Parathyroid adenoma (tissue), 2 donors: ENCODE results near the gene TTC29.

Experiments used
- H2AFZ ChIP-seq: fragments of 300-600 bp; sonication (generic); one replicate; pipeline ENCODE4 v1.7.0; 2017; ENCODE audit warnings: antibody characterized with exemption, mild to moderate bottlenecking
- H3K27ac ChIP-seq: fragments of 300-600 bp; sonication (generic); one replicate; pipeline ENCODE4 v1.7.0; 2017
- H3K27me3 ChIP-seq: fragments of 300-600 bp; sonication (generic); one replicate; pipeline ENCODE4 v1.7.0; 2017; ENCODE audit warnings: low read length; ENCODE audit not compliant: control insufficient read depth, insufficient read depth
- H3K36me3 ChIP-seq: fragments of 300-600 bp; sonication (generic); one replicate; pipeline ENCODE4 v1.7.0; 2017; ENCODE audit warnings: low read length; ENCODE audit not compliant: control insufficient read depth, insufficient read depth
- H3K4me1 ChIP-seq: fragments of 300-600 bp; sonication (generic); one replicate; pipeline ENCODE4 v1.7.0; 2017; ENCODE audit warnings: control low read depth
- H3K4me2 ChIP-seq: fragments of 300-600 bp; sonication (generic); one replicate; pipeline ENCODE4 v1.7.0; 2017; ENCODE audit warnings: low read length
- H3K4me3 ChIP-seq: fragments of 300-600 bp; sonication (generic); one replicate; pipeline ENCODE4 v1.7.0; 2017; ENCODE audit warnings: low read depth, low read length
- H3K79me2 ChIP-seq: fragments of 300-600 bp; sonication (generic); one replicate; pipeline ENCODE4 v1.7.0; 2017; ENCODE audit warnings: control low read depth
- H3K9ac ChIP-seq: fragments of 300-600 bp; sonication (generic); one replicate; pipeline ENCODE4 v1.7.0; 2017; ENCODE audit warnings: mild to moderate bottlenecking
- H3K9me3 ChIP-seq: fragments of 300-600 bp; sonication (generic); one replicate; pipeline ENCODE4 v1.7.0; 2017; ENCODE audit warnings: low read length; ENCODE audit not compliant: control insufficient read depth
- TF ChIP-seq, protein P1 (sequence below): fragments of 300-600 bp; sonication (generic); IDR thresholded peaks from one replicate; pipeline ENCODE4 v1.7.0; 2017; ENCODE audit warnings: antibody characterized with exemption, mild to moderate bottlenecking
- donor health status: primary hyperparathyroidism.

The TTC29 gene

DNA sequence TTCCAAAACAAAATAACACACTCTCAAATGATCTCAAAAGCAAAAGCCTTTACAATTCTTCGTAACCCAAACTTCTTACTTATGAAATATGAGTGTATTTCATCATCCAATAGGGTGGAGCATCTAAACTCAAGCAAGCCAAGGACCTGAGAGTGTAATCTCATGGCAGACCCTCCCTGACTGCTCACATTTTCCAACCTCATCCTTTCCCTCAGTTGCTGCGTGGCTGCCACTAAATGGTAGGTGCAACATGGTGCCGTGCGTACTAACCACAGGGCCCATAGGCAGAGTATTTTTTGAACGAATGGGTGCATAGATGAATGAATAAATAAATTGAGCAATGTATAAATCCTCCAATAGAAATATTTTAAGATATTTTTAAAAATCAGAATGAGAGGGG, 45.4 kb downstream of the TTC29 start:
- Histone ChIP-seq H3K27ac (no peak overlapping the region), H3K9ac (no peak overlapping the region), H3K4me3 (no peak overlapping the region), H3K4me2 (no peak overlapping the region), H3K27me3 (no peaks in the 10 kb centered on the region), H2AFZ (no peak overlapping the region), H3K79me2 (no peaks in the 10 kb centered on the region), H3K4me1 (no peaks in the 10 kb centered on the region), H3K36me3 (no peaks in the 10 kb centered on the region), H3K9me3 (no peaks in the 10 kb centered on the region)
- TF ChIP-seq, protein P1, sequence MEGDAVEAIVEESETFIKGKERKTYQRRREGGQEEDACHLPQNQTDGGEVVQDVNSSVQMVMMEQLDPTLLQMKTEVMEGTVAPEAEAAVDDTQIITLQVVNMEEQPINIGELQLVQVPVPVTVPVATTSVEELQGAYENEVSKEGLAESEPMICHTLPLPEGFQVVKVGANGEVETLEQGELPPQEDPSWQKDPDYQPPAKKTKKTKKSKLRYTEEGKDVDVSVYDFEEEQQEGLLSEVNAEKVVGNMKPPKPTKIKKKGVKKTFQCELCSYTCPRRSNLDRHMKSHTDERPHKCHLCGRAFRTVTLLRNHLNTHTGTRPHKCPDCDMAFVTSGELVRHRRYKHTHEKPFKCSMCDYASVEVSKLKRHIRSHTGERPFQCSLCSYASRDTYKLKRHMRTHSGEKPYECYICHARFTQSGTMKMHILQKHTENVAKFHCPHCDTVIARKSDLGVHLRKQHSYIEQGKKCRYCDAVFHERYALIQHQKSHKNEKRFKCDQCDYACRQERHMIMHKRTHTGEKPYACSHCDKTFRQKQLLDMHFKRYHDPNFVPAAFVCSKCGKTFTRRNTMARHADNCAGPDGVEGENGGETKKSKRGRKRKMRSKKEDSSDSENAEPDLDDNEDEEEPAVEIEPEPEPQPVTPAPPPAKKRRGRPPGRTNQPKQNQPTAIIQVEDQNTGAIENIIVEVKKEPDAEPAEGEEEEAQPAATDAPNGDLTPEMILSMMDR: no peak

GRCh38 chr4:146890301-146890700, 55.4 kb downstream of the TTC29 start:
- Histone ChIP-seq H3K27ac (no peak overlapping the region), H3K4me2 (no peak overlapping the region), H3K9me3 (no peaks in the 10 kb centered on the region), H3K9ac (no peak overlapping the region), H3K4me3 (no peak overlapping the region), H3K79me2 (no peaks in the 10 kb centered on the region), H3K36me3 (no peaks in the 10 kb centered on the region), H2AFZ (no peak overlapping the region), H3K27me3 (no peaks in the 10 kb centered on the region), H3K4me1 (no peaks in the 10 kb centered on the region)
- TF ChIP-seq, protein P1: no peak

GRCh38 chr4:146883070-146883469, 62.6 kb downstream of the TTC29 start:
- TF ChIP-seq, protein P1: no peak
- Histone ChIP-seq H2AFZ (no peak overlapping the region), H3K9me3 (no peaks in the 10 kb centered on the region), H3K27me3 (no peaks in the 10 kb centered on the region), H3K27ac (no peak overlapping the region), H3K9ac (no peak overlapping the region), H3K79me2 (no peaks in the 10 kb centered on the region), H3K4me1 (no peaks in the 10 kb centered on the region), H3K4me2 (no peak overlapping the region), H3K4me3 (no peak overlapping the region), H3K36me3 (no peaks in the 10 kb centered on the region)

- Histone ChIP-seq H2AFZ (no peak overlapping the region), H3K27ac (no peak overlapping the region), H3K4me2 (no peak overlapping the region), H3K4me3 (no peak overlapping the region), H3K4me1 (no peaks in the 10 kb centered on the region), H3K79me2 (no peaks in the 10 kb centered on the region), H3K9ac (no peak overlapping the region), H3K36me3 (no peaks in the 10 kb centered on the region), H3K9me3 (no peaks in the 10 kb centered on the region), H3K27me3 (no peaks in the 10 kb centered on the region)
- TF ChIP-seq, protein P1: no peak
Observed at GRCh38 chr4:146857298-146857697, 88.4 kb downstream of the TTC29 start.

DNA sequence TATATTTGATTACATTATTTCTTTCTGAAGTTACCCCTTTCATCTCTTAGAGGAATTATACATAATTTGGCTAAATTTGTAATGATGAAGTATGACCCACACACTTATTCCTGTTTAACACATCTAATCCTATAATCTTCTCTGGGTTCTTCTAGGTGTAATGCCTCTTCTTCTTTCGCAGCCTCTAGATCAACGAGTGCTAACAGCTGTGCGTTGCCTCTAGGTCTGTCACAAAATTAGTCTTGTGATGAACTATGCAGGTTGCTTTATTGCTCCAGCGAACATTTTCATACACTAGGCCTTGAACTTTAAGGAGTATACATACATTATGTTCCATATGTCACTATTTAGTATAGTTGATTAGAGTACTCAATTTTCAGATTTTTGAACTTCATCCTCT, 89.9 kb downstream of the TTC29 start:
- Histone ChIP-seq H3K9ac (no peak overlapping the region), H3K27ac (no peak overlapping the region), H3K79me2 (no peaks in the 10 kb centered on the region), H3K4me2 (no peak overlapping the region), H2AFZ (no peak overlapping the region), H3K4me3 (no peak overlapping the region), H3K4me1 (no peaks in the 10 kb centered on the region), H3K36me3 (no peaks in the 10 kb centered on the region), H3K27me3 (no peaks in the 10 kb centered on the region), H3K9me3 (no peaks in the 10 kb centered on the region)
- TF ChIP-seq, protein P1: no peak
